PC-9 (cell line): ENCODE results near the gene UNC45B.

Experiments
- EZH2 ChIP-seq: fragments of 200-600 bp; sonication (generic); IDR thresholded peaks from 2 replicates; pipeline ENCODE4 v1.8.0; 2017; ENCODE audit warnings: antibody characterized with exemption, low read depth
- TF ChIP-seq, protein P1 (sequence below): fragments of 200-600 bp; sonication (generic); conservative IDR thresholded peaks from 2 replicates; pipeline ENCODE4 v1.6.1; 2017; ENCODE audit warnings: mixed run types, antibody characterized with exemption, mild to moderate bottlenecking, moderate library complexity

DNA sequence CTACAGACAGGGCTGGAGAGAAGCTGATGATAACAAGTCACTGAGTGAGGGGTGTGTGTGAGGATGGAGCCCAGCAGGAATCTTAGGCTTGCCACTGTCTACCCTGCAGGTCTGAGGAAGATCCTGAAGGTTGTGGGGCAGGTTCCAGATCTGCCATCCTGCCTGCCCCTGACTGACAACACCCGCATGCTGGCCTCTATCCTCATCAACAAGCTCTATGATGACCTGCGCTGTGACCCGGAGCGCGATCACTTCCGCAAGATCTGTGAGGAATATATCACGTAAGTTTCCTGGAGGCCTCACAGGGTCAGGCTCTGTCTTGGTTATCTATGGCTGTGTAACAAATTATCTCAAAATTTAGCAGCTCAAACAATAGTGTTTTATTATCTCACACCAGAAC is 16.3 kb downstream of the UNC45B start:
- TF ChIP-seq, protein P1, sequence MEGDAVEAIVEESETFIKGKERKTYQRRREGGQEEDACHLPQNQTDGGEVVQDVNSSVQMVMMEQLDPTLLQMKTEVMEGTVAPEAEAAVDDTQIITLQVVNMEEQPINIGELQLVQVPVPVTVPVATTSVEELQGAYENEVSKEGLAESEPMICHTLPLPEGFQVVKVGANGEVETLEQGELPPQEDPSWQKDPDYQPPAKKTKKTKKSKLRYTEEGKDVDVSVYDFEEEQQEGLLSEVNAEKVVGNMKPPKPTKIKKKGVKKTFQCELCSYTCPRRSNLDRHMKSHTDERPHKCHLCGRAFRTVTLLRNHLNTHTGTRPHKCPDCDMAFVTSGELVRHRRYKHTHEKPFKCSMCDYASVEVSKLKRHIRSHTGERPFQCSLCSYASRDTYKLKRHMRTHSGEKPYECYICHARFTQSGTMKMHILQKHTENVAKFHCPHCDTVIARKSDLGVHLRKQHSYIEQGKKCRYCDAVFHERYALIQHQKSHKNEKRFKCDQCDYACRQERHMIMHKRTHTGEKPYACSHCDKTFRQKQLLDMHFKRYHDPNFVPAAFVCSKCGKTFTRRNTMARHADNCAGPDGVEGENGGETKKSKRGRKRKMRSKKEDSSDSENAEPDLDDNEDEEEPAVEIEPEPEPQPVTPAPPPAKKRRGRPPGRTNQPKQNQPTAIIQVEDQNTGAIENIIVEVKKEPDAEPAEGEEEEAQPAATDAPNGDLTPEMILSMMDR: no peak
- no peak for TF ChIP-seq EZH2
